ENCODE data around the gene NR1D2. TPM values are rescaled to one million over a fixed set of nuclear protein-coding genes. Genes with fewer than 3 reads are reported as not detected.

The NR1D2 gene
- polyA plus RNA-seq, 3 donors: 4.1 to 5.4 (median 5.3) TPM

GRCh38 chr3:23913182-23913581 is 31.9 kb upstream of the NR1D2 start:
- H3K27ac Mint-ChIP-seq: no peak overlapping the region
- peaks cover 8 to 11% (median 10%) of the 10 kb centered on the region in 3 donors for H3K27me3 Mint-ChIP-seq (ENCODE audit: low read depth in 3 of 3)
- peaks cover 8% of the 10 kb centered on the region for H4K20me1 ChIP-seq (ENCODE audit: insufficient read depth, low read length)
- H3K36me3 Mint-ChIP-seq: peaks cover 12 to 20% of the 10 kb centered on the region in 2 donors
- H3K9me3 ChIP-seq (replicated peaks in 1 of 2; ENCODE audit: control insufficient read depth in 1 of 2, insufficient read depth in 1 of 2, low read length in 2 of 2): no peaks in the 10 kb centered on the region
- no peak overlapping the region for H2AFZ ChIP-seq (ENCODE audit: insufficient read depth, low read depth, low read length, poor library complexity, severe bottlenecking)
- H3K27me3 ChIP-seq (ENCODE audit: control insufficient read depth in 2 of 2, insufficient read depth in 2 of 2, low read length in 2 of 2): no peaks in the 10 kb centered on the region
- H3K27ac ChIP-seq (ENCODE audit: low read depth in 1 of 2, low read length in 2 of 2): no peak overlapping the region
- DNase-seq: no peak
- TF ChIP-seq CTCF (IDR thresholded peaks at IDR 0.05): no peak
- intact Hi-C loops (cut with micrococcal nuclease): loop anchor here in 1 of 2 donors (10.0 kb wide), 1 partner anchor 52 kb away; no protein-coding TSS in a partner anchor
- H3K36me3 ChIP-seq (replicated peaks in 1 of 2; ENCODE audit: control insufficient read depth in 1 of 2, insufficient read depth in 2 of 2, low read length in 2 of 2): peaks cover 0 to 5% of the 10 kb centered on the region in 2 donors
- H3K4me3 Mint-ChIP-seq: no peak overlapping the region
- no peak overlapping the region for H3K4me2 ChIP-seq (replicated peaks; ENCODE audit: extremely low read depth, low read length, poor library complexity, severe bottlenecking)
- H3K79me2 ChIP-seq (ENCODE audit: insufficient read depth, low read length): peaks cover 13% of the 10 kb centered on the region
- H3K4me1 ChIP-seq (ENCODE audit: control insufficient read depth in 1 of 2, insufficient read depth in 2 of 2, low read length in 2 of 2): peaks cover 21 to 23% of the 10 kb centered on the region in 2 donors
- H3K9ac ChIP-seq (ENCODE audit: insufficient read depth, low read length, poor library complexity, severe bottlenecking): no peak overlapping the region
- WGBS (ENCODE audit: insufficient coverage): no CpG with 5 or more reads among the region's 1 CpG
- no peak overlapping the region for H3K4me3 ChIP-seq (replicated peaks in 1 of 3; ENCODE audit: low read depth in 2 of 3, low read length in 3 of 3)
- H3K9me3 Mint-ChIP-seq: peaks cover 0 to 2% (median 0%) of the 10 kb centered on the region in 7 donors
- peaks cover 23% of the 10 kb centered on the region for H3K4me1 Mint-ChIP-seq

- H3K27ac Mint-ChIP-seq: peak overlapping the region in 1 of 7 donors; percentile 35
- H3K9me3 Mint-ChIP-seq: peaks cover 0 to 2% (median 0%) of the 10 kb centered on the region in 7 donors
- H3K4me2 ChIP-seq (replicated peaks; ENCODE audit: extremely low read depth, low read length, poor library complexity, severe bottlenecking): no peak overlapping the region
- WGBS (ENCODE audit: insufficient coverage): no CpG with 5 or more reads among the region's 3 CpGs
- intact Hi-C loops (cut with micrococcal nuclease): loop anchor here in 1 of 2 donors (10.0 kb wide), 1 partner anchor 51 kb away; no protein-coding TSS in a partner anchor
- peaks cover 21% of the 10 kb centered on the region for H3K79me2 ChIP-seq (ENCODE audit: insufficient read depth, low read length)
- H3K9ac ChIP-seq (ENCODE audit: insufficient read depth, low read length, poor library complexity, severe bottlenecking): no peak overlapping the region
- H3K4me3 Mint-ChIP-seq: no peak overlapping the region
- DNase-seq: no peak
- peaks cover 20 to 23% of the 10 kb centered on the region in 2 donors for H3K36me3 Mint-ChIP-seq
- no peaks in the 10 kb centered on the region for H3K9me3 ChIP-seq (replicated peaks in 1 of 2; ENCODE audit: control insufficient read depth in 1 of 2, insufficient read depth in 1 of 2, low read length in 2 of 2)
- H3K4me1 Mint-ChIP-seq: peaks cover 32% of the 10 kb centered on the region
- peaks cover 18% of the 10 kb centered on the region for H4K20me1 ChIP-seq (ENCODE audit: insufficient read depth, low read length)
- no peaks in the 10 kb centered on the region for H3K27me3 ChIP-seq (ENCODE audit: control insufficient read depth in 2 of 2, insufficient read depth in 2 of 2, low read length in 2 of 2)
- H3K36me3 ChIP-seq (replicated peaks in 1 of 2; ENCODE audit: control insufficient read depth in 1 of 2, insufficient read depth in 2 of 2, low read length in 2 of 2): peaks cover 8 to 14% of the 10 kb centered on the region in 2 donors
- no peak overlapping the region for H3K27ac ChIP-seq (ENCODE audit: low read depth in 1 of 2, low read length in 2 of 2)
- H3K4me3 ChIP-seq (replicated peaks in 1 of 3; ENCODE audit: low read depth in 2 of 3, low read length in 3 of 3): no peak overlapping the region
- H2AFZ ChIP-seq (ENCODE audit: insufficient read depth, low read depth, low read length, poor library complexity, severe bottlenecking): no peak overlapping the region
- no peak for TF ChIP-seq CTCF (IDR thresholded peaks at IDR 0.05)
- H3K27me3 Mint-ChIP-seq (ENCODE audit: low read depth in 3 of 3): peaks cover 8 to 11% (median 10%) of the 10 kb centered on the region in 3 donors
- H3K4me1 ChIP-seq (ENCODE audit: control insufficient read depth in 1 of 2, insufficient read depth in 2 of 2, low read length in 2 of 2): peaks cover 26 to 32% of the 10 kb centered on the region in 2 donors
Observed at GRCh38 chr3:23913873-23914743, 31.0 kb upstream of the NR1D2 start.
